Psoas muscle (tissue), 8 donors: Measurements from ENCODE around the gene SPRED2. TPM values are rescaled to one million over a fixed set of nuclear protein-coding genes. Genes with fewer than 3 reads are reported as not detected.

Experiments used
- ATAC-seq, 4 donors: fragments of 200-7000 bp; cut with Tn5 transposase; one replicate each; pipeline ENCODE4 v1.9.1; 2020; ENCODE audit warnings: moderate library complexity in 3 of 4, mild to moderate bottlenecking in 2 of 4
- DNase-seq, 2 donors: peaks; one replicate each; pipeline ENCODE4 v3.0.0-alpha.2; 2020
- H3K27ac ChIP-seq: fragments of 200-600 bp; one replicate; pipeline ENCODE4 v1.8.0; 2022
- H3K27me3 ChIP-seq, 3 donors: fragments of 200-600 bp in 1 of 3; one replicate each; pipeline versions ENCODE4 v1.6.1 to v1.8.0; 2013 to 2022; ENCODE audit warnings: low read length in 2 of 3, mild to moderate bottlenecking in 2 of 3, moderate library complexity in 1 of 3; ENCODE audit not compliant: insufficient read depth in 3 of 3
- H3K36me3 ChIP-seq, 2 donors: fragments of 200-600 bp in 1 of 2; one replicate each; pipeline versions ENCODE4 v1.6.1 to v1.8.0; 2013 to 2022; ENCODE audit warnings: low read depth in 1 of 2, mild to moderate bottlenecking in 1 of 2, moderate library complexity in 1 of 2; ENCODE audit not compliant: insufficient read depth in 1 of 2
- H3K4me1 ChIP-seq: fragments of 200-600 bp; one replicate; pipeline ENCODE4 v1.8.0; 2022
- H3K4me3 ChIP-seq: fragments of 200-600 bp; one replicate; pipeline ENCODE4 v1.8.0; 2022; ENCODE audit warnings: mild to moderate bottlenecking
- H3K9me3 ChIP-seq: fragments of 200-600 bp; one replicate; pipeline ENCODE4 v1.8.0; 2022
- WGBS, 3 donors: extraction: QIAGEN DNeasy Blood & Tissue Kit; methylation state at CpG; one replicate each; pipeline versions ENCODE4 v1.1.6 to v1.1.7; 2013; 5-methylcytosine and 5-hydroxymethylcytosine counted together
- intact Hi-C, 2 donors: fragments of 100-400 bp; cut with DNase I; formaldehyde crosslinking; loops; one replicate each; pipeline versions ENCODE4 v1.11.0 to v1.14.2; 2022
- polyA plus RNA-seq, 3 donors: library from polyadenylated mRNA; stranded (reverse); fragments of 200-250 nt; gene quantifications; one replicate each; pipeline ENCODE4 v1.2.3, GENCODE V29; 2013
- total RNA-seq, 4 donors: library from RNA; stranded (reverse); fragmentation: NEBNext Ultra II Directional in 2 of 4; extraction: Animal tissue kit (Norgen Biotek cat#: 25700) in 2 of 4; gene quantifications; one replicate each; pipeline versions ENCODE4 v1.2.1 to v1.2.4, GENCODE V29; 2021 to 2023
- TF ChIP-seq, protein P1 (sequence below): fragments of 200-600 bp; IDR thresholded peaks from one replicate; pipeline ENCODE4 v1.8.0; 2022; ENCODE audit warnings: antibody characterized with exemption
- donor health status: healthy with polysubstance abuse.
- donor health status: DM: no; HTN: no; CAD: no; lungs with moderate emphysema.
- donor health status: Bipolar disorder and iron deficiency.
- donor health status: healthy.
- donor health status: DM: yes; HTN: yes; CAD: no.
- donor health status: DM: no; HTN: no; CAD: no.
- donor health status: DM: no; HTN: no; CAD: no.
- donor health status: DM: yes; HTN: yes; CAD: no.

The SPRED2 gene
- total and polyA plus RNA-seq, 7 donors, result 3.8 to 16.9 (median 8.5) TPM

DNA sequence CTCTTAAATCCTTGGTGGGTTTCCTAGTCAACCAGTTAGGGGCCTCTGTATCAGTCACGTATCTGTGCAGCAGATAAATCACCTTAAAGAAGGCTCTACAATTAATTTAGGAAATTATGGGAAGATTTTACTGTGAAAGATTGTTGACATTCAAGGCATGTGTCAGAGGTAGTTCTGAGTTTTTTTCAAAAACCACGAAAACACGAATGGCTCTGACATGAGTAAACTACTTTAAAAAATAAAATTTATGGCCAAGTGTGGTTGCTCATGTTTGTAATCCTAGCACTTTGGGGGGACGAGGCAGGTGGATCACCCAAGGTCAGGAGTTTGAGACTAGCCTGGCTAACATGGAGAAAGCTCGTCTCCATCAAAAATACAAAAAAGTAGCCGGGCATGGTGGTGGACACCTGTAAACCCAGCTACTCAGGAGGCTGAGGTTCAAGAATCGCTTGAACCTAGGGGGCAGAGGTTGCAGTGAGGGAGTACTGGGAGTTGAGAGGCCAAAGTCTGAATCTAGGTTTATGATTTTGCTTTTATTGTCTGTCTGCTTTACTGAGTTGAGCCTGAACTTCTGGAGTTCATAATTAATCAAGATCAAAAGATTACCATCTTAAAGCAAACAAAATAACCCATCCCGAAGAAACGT is 77.1 kb downstream of the SPRED2 start:
- peaks cover 11% of the 10 kb centered on the region for H3K4me1 ChIP-seq
- WGBS, 3 donors, result 87 to 90% (median 89%) methylated on average over 9 of the region's 9 CpGs
- DNase-seq, result no peak
- intact Hi-C loops, result no loop called here
- no peaks in the 10 kb centered on the region for H3K36me3 ChIP-seq
- no peak overlapping the region for H3K27ac ChIP-seq
- ATAC-seq, result no peak
- TF ChIP-seq, protein P1, sequence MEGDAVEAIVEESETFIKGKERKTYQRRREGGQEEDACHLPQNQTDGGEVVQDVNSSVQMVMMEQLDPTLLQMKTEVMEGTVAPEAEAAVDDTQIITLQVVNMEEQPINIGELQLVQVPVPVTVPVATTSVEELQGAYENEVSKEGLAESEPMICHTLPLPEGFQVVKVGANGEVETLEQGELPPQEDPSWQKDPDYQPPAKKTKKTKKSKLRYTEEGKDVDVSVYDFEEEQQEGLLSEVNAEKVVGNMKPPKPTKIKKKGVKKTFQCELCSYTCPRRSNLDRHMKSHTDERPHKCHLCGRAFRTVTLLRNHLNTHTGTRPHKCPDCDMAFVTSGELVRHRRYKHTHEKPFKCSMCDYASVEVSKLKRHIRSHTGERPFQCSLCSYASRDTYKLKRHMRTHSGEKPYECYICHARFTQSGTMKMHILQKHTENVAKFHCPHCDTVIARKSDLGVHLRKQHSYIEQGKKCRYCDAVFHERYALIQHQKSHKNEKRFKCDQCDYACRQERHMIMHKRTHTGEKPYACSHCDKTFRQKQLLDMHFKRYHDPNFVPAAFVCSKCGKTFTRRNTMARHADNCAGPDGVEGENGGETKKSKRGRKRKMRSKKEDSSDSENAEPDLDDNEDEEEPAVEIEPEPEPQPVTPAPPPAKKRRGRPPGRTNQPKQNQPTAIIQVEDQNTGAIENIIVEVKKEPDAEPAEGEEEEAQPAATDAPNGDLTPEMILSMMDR, result no peak
- H3K9me3 ChIP-seq, result no peaks in the 10 kb centered on the region
- H3K27me3 ChIP-seq, result no peaks in the 10 kb centered on the region
- H3K4me3 ChIP-seq, result no peak overlapping the region

GRCh38 chr2:65354773-65355172 is 77.6 kb downstream of the SPRED2 start:
- TF ChIP-seq, protein P1, result no peak
- intact Hi-C loops, result loop anchor here in 1 of 2 donors (5.0 kb wide), 1 partner anchor 42 kb away; no protein-coding TSS in a partner anchor
- ATAC-seq (no peak), DNase-seq (no peak)
- Histone ChIP-seq H3K36me3 (no peaks in the 10 kb centered on the region), H3K4me1 (peaks cover 16% of the 10 kb centered on the region), H3K27me3 (no peaks in the 10 kb centered on the region), H3K9me3 (no peaks in the 10 kb centered on the region), H3K4me3 (no peak overlapping the region), H3K27ac (no peak overlapping the region)
- 94 to 100% (median 97%) methylated on average over 3 of the region's 3 CpGs for WGBS, 3 donors

GRCh38 chr2:65353927-65354326 is 78.5 kb downstream of the SPRED2 start:
- intact Hi-C loops, result loop anchor here in 1 of 2 donors (5.0 kb wide), 1 partner anchor 42 kb away; no protein-coding TSS in a partner anchor
- Histone ChIP-seq H3K36me3 (no peaks in the 10 kb centered on the region), H3K4me1 (peaks cover 19% of the 10 kb centered on the region), H3K4me3 (no peak overlapping the region), H3K27me3 (no peaks in the 10 kb centered on the region), H3K9me3 (no peaks in the 10 kb centered on the region), H3K27ac (no peak overlapping the region)
- TF ChIP-seq, protein P1, result no peak
- ATAC-seq (no peak), DNase-seq (no peak)
- WGBS, 3 donors, result 57 to 68% (median 59%) methylated on average over 5 of the region's 5 CpGs

GRCh38 chr2:65353046-65353445 is 79.4 kb downstream of the SPRED2 start:
- H3K27me3 ChIP-seq, result no peaks in the 10 kb centered on the region
- H3K9me3 ChIP-seq, result no peaks in the 10 kb centered on the region
- H3K4me1 ChIP-seq, result peaks cover 19% of the 10 kb centered on the region
- no peak overlapping the region for H3K4me3 ChIP-seq
- DNase-seq (no peak), ATAC-seq (no peak)
- intact Hi-C loops, result loop anchor here in 1 of 2 donors (5.0 kb wide), 1 partner anchor 41 kb away; no protein-coding TSS in a partner anchor
- no peaks in the 10 kb centered on the region for H3K36me3 ChIP-seq
- no peak overlapping the region for H3K27ac ChIP-seq
- WGBS, 3 donors, result 90 to 93% (median 91%) methylated on average over 4 of the region's 4 CpGs
- TF ChIP-seq, protein P1, result no peak
